Liver (tissue), 9 donors: ENCODE results near the gene CCBE1. TPM values are rescaled to one million over a fixed set of nuclear protein-coding genes. Genes with fewer than 3 reads are reported as not detected.

Experiments used
- DNase-seq: peaks from one replicate; pipeline ENCODE4 v3.0.0-alpha.2; 2017; ENCODE audit warnings: low spot score
- H3K27ac ChIP-seq, 2 donors: one replicate each; pipeline ENCODE4 v1.7.0; 2013; ENCODE audit warnings: inconsistent platforms in 2 of 2, low read length in 2 of 2, control low read depth in 1 of 2, low read depth in 1 of 2, mild to moderate bottlenecking in 1 of 2
- H3K27me3 ChIP-seq, 4 donors: one replicate each; pipeline versions ENCODE4 v1.6.1 to v1.7.0; 2013; ENCODE audit warnings: low read length in 3 of 4, inconsistent platforms in 1 of 4, mild to moderate bottlenecking in 1 of 4, moderate library complexity in 1 of 4; ENCODE audit not compliant: control insufficient read depth in 4 of 4, insufficient read depth in 4 of 4
- H3K36me3 ChIP-seq, 4 donors: one replicate each; pipeline versions ENCODE4 v1.6.1 to v1.7.0; 2013; ENCODE audit warnings: low read length in 3 of 4, mild to moderate bottlenecking in 3 of 4, low read depth in 1 of 4, moderate library complexity in 1 of 4; ENCODE audit not compliant: control insufficient read depth in 4 of 4, insufficient read depth in 3 of 4
- H3K4me1 ChIP-seq, 4 donors: one replicate each; pipeline versions ENCODE4 v1.6.1 to v1.7.0; 2013; ENCODE audit warnings: low read length in 3 of 4, mild to moderate bottlenecking in 3 of 4, moderate library complexity in 1 of 4; ENCODE audit not compliant: control insufficient read depth in 4 of 4, insufficient read depth in 4 of 4
- H3K4me3 ChIP-seq, 3 donors: one replicate each; pipeline versions ENCODE4 v1.6.1 to v1.7.0; 2013; ENCODE audit warnings: low read length in 3 of 3, control low read depth in 1 of 3, low read depth in 1 of 3, mild to moderate bottlenecking in 1 of 3
- H3K9ac ChIP-seq, 2 donors: one replicate each; pipeline ENCODE4 v1.7.0; 2013; ENCODE audit warnings: low read length in 2 of 2, mild to moderate bottlenecking in 2 of 2, moderate library complexity in 2 of 2, control low read depth in 1 of 2, low read depth in 1 of 2
- H3K9me3 ChIP-seq, 4 donors: one replicate each; pipeline versions ENCODE4 v1.6.1 to v1.7.0; 2013; ENCODE audit warnings: low read length in 3 of 4; ENCODE audit not compliant: control insufficient read depth in 4 of 4
- EGR1 ChIP-seq, 2 donors: IDR thresholded peaks; 2 replicates each; pipeline ENCODE4 v1.6.1; 2016 to 2018; ENCODE audit warnings: antibody characterized with exemption in 2 of 2, low read depth in 2 of 2
- FOXA2 ChIP-seq: IDR thresholded peaks from 2 replicates; pipeline ENCODE4 v1.6.1; 2016; ENCODE audit warnings: antibody characterized with exemption
- HNF4A ChIP-seq, 2 donors: conservative IDR thresholded peaks; 2 replicates each; pipeline ENCODE4 v1.6.1; 2016; ENCODE audit warnings: antibody characterized with exemption in 2 of 2, mild to moderate bottlenecking in 2 of 2
- HNF4G ChIP-seq: IDR thresholded peaks from 2 replicates; pipeline ENCODE4 v1.6.1; 2016; ENCODE audit warnings: antibody characterized with exemption
- JUND ChIP-seq, 2 donors: IDR thresholded peaks; 2 replicates each; pipeline ENCODE4 v1.6.1; 2016; ENCODE audit warnings: antibody characterized with exemption in 2 of 2
- NR2F2 ChIP-seq: IDR thresholded peaks from 2 replicates; pipeline ENCODE4 v1.6.1; 2016; ENCODE audit warnings: antibody characterized with exemption
- RAD21 ChIP-seq, 2 donors: IDR thresholded peaks; 2 replicates each; pipeline ENCODE4 v1.6.1; 2016; ENCODE audit warnings: antibody characterized with exemption in 2 of 2, mild to moderate bottlenecking in 2 of 2
- RXRA ChIP-seq, 2 donors: IDR thresholded peaks; 2 replicates each; pipeline ENCODE4 v1.6.1; 2017 to 2018; ENCODE audit warnings: antibody characterized with exemption in 2 of 2, mild to moderate bottlenecking in 1 of 2
- SP1 ChIP-seq: IDR thresholded peaks from 2 replicates; pipeline ENCODE4 v1.6.1; 2018; ENCODE audit warnings: antibody characterized with exemption, mild to moderate bottlenecking
- TAF1 ChIP-seq: conservative IDR thresholded peaks from 2 replicates; pipeline ENCODE4 v1.6.1; 2016; ENCODE audit warnings: antibody characterized with exemption, mild to moderate bottlenecking
- YY1 ChIP-seq: IDR thresholded peaks from 2 replicates; pipeline ENCODE4 v1.6.1; 2016; ENCODE audit warnings: antibody characterized with exemption, mild to moderate bottlenecking
- WGBS: extraction: QIAGEN DNeasy Blood & Tissue Kit; methylation state at CpG from one replicate; pipeline ENCODE4 v1.1.7; 2013; 5-methylcytosine and 5-hydroxymethylcytosine counted together
- polyA plus RNA-seq, 2 donors: library from polyadenylated mRNA; stranded (reverse) in 1 of 2; unstranded in 1 of 2; fragments of 200-250 nt in 1 of 2; fragments of >200 nt in 1 of 2; fragmentation: Nextera tagmentation in 1 of 2; extraction: Ambion mirVana in 1 of 2; gene quantifications; one replicate each; pipeline versions ENCODE4 v1.2.1 to v1.2.3, GENCODE V29; 2013 to 2015
- total RNA-seq, 2 donors: library from RNA; depleted of rRNA; stranded (reverse); fragments of >200 nt; gene quantifications; one replicate each; pipeline ENCODE4 v1.2.3, GENCODE V29; 2014
- TF ChIP-seq, protein P1 (sequence below): IDR thresholded peaks from 2 replicates; pipeline ENCODE4 v1.6.1; 2016; ENCODE audit warnings: antibody characterized with exemption, mild to moderate bottlenecking
- TF ChIP-seq, protein P2 (sequence below): IDR thresholded peaks from 2 replicates; pipeline ENCODE4 v1.6.1; 2016; ENCODE audit warnings: antibody characterized with exemption
- TF ChIP-seq, protein P3 (sequence below): IDR thresholded peaks from 2 replicates; pipeline ENCODE4 v1.6.1; 2016; ENCODE audit warnings: antibody characterized with exemption
- donor health status: healthy.
- donor health status: healthy.
- donor health status: healthy.
- donor health status: healthy.
- donor health status: healthy.

CCBE1 gene
- total and polyA plus RNA-seq, 4 donors = 1.8 to 2.6 (median 2.2) TPM

- TF ChIP-seq, protein P1, sequence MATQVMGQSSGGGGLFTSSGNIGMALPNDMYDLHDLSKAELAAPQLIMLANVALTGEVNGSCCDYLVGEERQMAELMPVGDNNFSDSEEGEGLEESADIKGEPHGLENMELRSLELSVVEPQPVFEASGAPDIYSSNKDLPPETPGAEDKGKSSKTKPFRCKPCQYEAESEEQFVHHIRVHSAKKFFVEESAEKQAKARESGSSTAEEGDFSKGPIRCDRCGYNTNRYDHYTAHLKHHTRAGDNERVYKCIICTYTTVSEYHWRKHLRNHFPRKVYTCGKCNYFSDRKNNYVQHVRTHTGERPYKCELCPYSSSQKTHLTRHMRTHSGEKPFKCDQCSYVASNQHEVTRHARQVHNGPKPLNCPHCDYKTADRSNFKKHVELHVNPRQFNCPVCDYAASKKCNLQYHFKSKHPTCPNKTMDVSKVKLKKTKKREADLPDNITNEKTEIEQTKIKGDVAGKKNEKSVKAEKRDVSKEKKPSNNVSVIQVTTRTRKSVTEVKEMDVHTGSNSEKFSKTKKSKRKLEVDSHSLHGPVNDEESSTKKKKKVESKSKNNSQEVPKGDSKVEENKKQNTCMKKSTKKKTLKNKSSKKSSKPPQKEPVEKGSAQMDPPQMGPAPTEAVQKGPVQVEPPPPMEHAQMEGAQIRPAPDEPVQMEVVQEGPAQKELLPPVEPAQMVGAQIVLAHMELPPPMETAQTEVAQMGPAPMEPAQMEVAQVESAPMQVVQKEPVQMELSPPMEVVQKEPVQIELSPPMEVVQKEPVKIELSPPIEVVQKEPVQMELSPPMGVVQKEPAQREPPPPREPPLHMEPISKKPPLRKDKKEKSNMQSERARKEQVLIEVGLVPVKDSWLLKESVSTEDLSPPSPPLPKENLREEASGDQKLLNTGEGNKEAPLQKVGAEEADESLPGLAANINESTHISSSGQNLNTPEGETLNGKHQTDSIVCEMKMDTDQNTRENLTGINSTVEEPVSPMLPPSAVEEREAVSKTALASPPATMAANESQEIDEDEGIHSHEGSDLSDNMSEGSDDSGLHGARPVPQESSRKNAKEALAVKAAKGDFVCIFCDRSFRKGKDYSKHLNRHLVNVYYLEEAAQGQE = no peak
- TF ChIP-seq JUND (IDR thresholded peaks at IDR 0.05) (no peak), SP1 (no peak), HNF4G (no peak)
- TF ChIP-seq, protein P2, sequence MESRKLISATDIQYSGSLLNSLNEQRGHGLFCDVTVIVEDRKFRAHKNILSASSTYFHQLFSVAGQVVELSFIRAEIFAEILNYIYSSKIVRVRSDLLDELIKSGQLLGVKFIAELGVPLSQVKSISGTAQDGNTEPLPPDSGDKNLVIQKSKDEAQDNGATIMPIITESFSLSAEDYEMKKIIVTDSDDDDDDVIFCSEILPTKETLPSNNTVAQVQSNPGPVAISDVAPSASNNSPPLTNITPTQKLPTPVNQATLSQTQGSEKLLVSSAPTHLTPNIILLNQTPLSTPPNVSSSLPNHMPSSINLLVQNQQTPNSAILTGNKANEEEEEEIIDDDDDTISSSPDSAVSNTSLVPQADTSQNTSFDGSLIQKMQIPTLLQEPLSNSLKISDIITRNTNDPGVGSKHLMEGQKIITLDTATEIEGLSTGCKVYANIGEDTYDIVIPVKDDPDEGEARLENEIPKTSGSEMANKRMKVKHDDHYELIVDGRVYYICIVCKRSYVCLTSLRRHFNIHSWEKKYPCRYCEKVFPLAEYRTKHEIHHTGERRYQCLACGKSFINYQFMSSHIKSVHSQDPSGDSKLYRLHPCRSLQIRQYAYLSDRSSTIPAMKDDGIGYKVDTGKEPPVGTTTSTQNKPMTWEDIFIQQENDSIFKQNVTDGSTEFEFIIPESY = no peak
- TF ChIP-seq, protein P3, sequence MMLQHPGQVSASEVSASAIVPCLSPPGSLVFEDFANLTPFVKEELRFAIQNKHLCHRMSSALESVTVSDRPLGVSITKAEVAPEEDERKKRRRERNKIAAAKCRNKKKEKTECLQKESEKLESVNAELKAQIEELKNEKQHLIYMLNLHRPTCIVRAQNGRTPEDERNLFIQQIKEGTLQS = no peak
- Histone ChIP-seq H3K4me3 (no peak overlapping the region), H3K27me3 (no peaks in the 10 kb centered on the region), H3K4me1 (no peaks in the 10 kb centered on the region), H3K9me3 (peaks cover 0 to 5% (median 0%) of the 10 kb centered on the region in 4 donors), H3K36me3 (no peaks in the 10 kb centered on the region), H3K9ac (no peak overlapping the region), H3K27ac (no peak overlapping the region)
- DNase-seq = no peak
- 87% methylated on average over 3 of the region's 3 CpGs for WGBS
These were observed 104.6 kb downstream of the CCBE1 start for GRCh38 chr18:59592624-59593023.

DNA sequence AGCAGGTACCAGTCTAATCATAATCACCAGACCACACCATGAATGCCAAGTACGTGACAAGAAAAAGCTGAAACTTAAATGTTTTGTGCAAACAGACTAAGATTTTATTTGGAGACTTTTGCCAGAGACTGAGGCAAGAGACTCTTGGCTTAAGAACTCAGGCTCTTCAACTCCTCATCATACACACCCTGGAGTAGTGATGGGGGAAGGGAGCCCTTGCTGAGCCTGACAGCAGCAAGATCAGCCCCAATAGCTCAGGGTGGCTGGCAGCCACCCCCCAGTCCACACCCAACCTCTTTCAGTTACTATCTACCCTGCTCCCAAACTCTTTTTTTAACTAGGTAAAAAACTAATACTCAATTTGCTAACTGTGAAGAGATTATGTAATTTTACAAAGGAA, 114.8 kb downstream of the CCBE1 start:
- Histone ChIP-seq H3K27ac (no peak overlapping the region), H3K9me3 (no peaks in the 10 kb centered on the region), H3K9ac (no peak overlapping the region), H3K4me3 (no peak overlapping the region), H3K27me3 (peaks cover 0 to 5% (median under 1%) of the 10 kb centered on the region in 4 donors), H3K4me1 (no peaks in the 10 kb centered on the region), H3K36me3 (no peaks in the 10 kb centered on the region)
- TF ChIP-seq HNF4A (conservative IDR thresholded peaks at IDR 0.05) (no peak), HNF4G (no peak), RAD21 (IDR thresholded peaks at IDR 0.05) (no peak), EGR1 (IDR thresholded peaks at IDR 0.05; ENCODE audit: low read depth in 2 of 2) (no peak), FOXA2 (no peak), NR2F2 (no peak), RXRA (IDR thresholded peaks at IDR 0.05) (no peak), JUND (IDR thresholded peaks at IDR 0.05) (no peak), TAF1 (no peak), YY1 (no peak)
- TF ChIP-seq, protein P2 = no peak
- TF ChIP-seq, protein P3 = no peak
- DNase-seq = no peak
- 43% methylated on average over 1 of the region's 1 CpG for WGBS
